Thyroid gland (tissue), 4 donors: ENCODE results near the gene GPC5. TPM values are rescaled to one million over a fixed set of nuclear protein-coding genes. Genes with fewer than 3 reads are reported as not detected.

ENCODE experiments used
- DNase-seq, 2 donors: peaks; one replicate each; pipeline ENCODE4 v3.0.0-alpha.2; 2019
- H3K27ac ChIP-seq, 3 donors: fragments of 200-600 bp; sonication (generic); 1 replicate in 2 of 3; 2 replicates in 1 of 3; pipeline ENCODE4 v1.5.1; 2016 to 2019; ENCODE audit warnings: mild to moderate bottlenecking in 1 of 3, moderate library complexity in 1 of 3
- H3K27me3 ChIP-seq: fragments of 200-600 bp; sonication (generic); one replicate; pipeline ENCODE4 v1.5.1; 2019
- H3K36me3 ChIP-seq, 2 donors: fragments of 200-600 bp; sonication (generic); one replicate each; pipeline ENCODE4 v1.5.1; 2016 to 2019
- H3K4me1 ChIP-seq, 2 donors: fragments of 200-600 bp; sonication (generic); one replicate each; pipeline ENCODE4 v1.5.1; 2017 to 2019
- H3K4me3 ChIP-seq, 3 donors: fragments of 200-600 bp; sonication (generic); replicated peaks in 1 of 3; 1 replicate in 2 of 3; 2 replicates in 1 of 3; pipeline ENCODE4 v1.5.1; 2016; ENCODE audit warnings: mild to moderate bottlenecking in 1 of 3
- H3K9me3 ChIP-seq: fragments of 200-600 bp; sonication (generic); one replicate; pipeline ENCODE4 v1.5.1; 2017
- CTCF ChIP-seq, 6 experiments: fragments of 200-600 bp in 3 of 6; fragments of 450-650 bp in 3 of 6; sonication (generic) in 3 of 6; IDR thresholded peaks; one replicate each; pipeline ENCODE4 v1.5.1; 2016 to 2019; ENCODE audit warnings: antibody characterized with exemption in 6 of 6, mild to moderate bottlenecking in 2 of 6, inconsistent platforms in 1 of 6, moderate library complexity in 1 of 6
- POLR2A ChIP-seq, 2 donors: fragments of 450-650 bp; IDR thresholded peaks; one replicate each; pipeline ENCODE4 v1.6.1; 2017; ENCODE audit warnings: antibody characterized with exemption in 2 of 2, mild to moderate bottlenecking in 2 of 2, moderate library complexity in 1 of 2
- WGBS, 2 donors: methylation state at CpG; one replicate each; pipeline ENCODE4 v1.1.5; 2017; 5-methylcytosine and 5-hydroxymethylcytosine counted together
- intact Hi-C: fragments of 100-400 bp; cut with DNase I; formaldehyde crosslinking; loops from one replicate; pipeline ENCODE4 v1.15.1; 2023
- total RNA-seq, 4 donors: library from RNA; depleted of rRNA; stranded (reverse); fragments of >200 nt; gene quantifications; one replicate each; pipeline ENCODE4 v1.2.3, GENCODE V29; 2016

Gene GPC5
- total RNA-seq, 4 donors from 2014 or later: 0.67 to 2.3 (median 1.3) TPM

GRCh38 chr13:91571681-91572080 is 173.3 kb downstream of the GPC5 start:
- TF ChIP-seq CTCF (IDR thresholded peaks at IDR 0.05) (no peak), POLR2A (IDR thresholded peaks at IDR 0.05) (no peak)
- Histone ChIP-seq H3K27me3 (no peaks in the 10 kb centered on the region), H3K36me3 (no peaks in the 10 kb centered on the region), H3K9me3 (no peaks in the 10 kb centered on the region), H3K4me1 (no peaks in the 10 kb centered on the region), H3K4me3 (no peak overlapping the region), H3K27ac (no peak overlapping the region)
- intact Hi-C loops: no loop called here
- 93% methylated on average over 5 of the region's 5 CpGs for WGBS, 2 donors
- DNase-seq: no peak

GRCh38 chr13:91572439-91572838 is 174.0 kb downstream of the GPC5 start:
- Histone ChIP-seq H3K27ac (no peak overlapping the region), H3K9me3 (no peaks in the 10 kb centered on the region), H3K4me1 (no peaks in the 10 kb centered on the region), H3K4me3 (no peak overlapping the region), H3K36me3 (no peaks in the 10 kb centered on the region), H3K27me3 (no peaks in the 10 kb centered on the region)
- intact Hi-C loops: no loop called here
- DNase-seq: no peak
- 79 to 96% methylated on average over 1 of the region's 1 CpG for WGBS, 2 donors
- TF ChIP-seq POLR2A (IDR thresholded peaks at IDR 0.05) (no peak), CTCF (IDR thresholded peaks at IDR 0.05) (no peak)

- H3K36me3 ChIP-seq: no peaks in the 10 kb centered on the region
- no peaks in the 10 kb centered on the region for H3K4me1 ChIP-seq
- TF ChIP-seq CTCF (IDR thresholded peaks at IDR 0.05) (no peak), POLR2A (IDR thresholded peaks at IDR 0.05) (no peak)
- DNase-seq: no peak
- intact Hi-C loops: no loop called here
- no peaks in the 10 kb centered on the region for H3K27me3 ChIP-seq
- no peak overlapping the region for H3K27ac ChIP-seq
- H3K4me3 ChIP-seq: no peak overlapping the region
- H3K9me3 ChIP-seq: no peaks in the 10 kb centered on the region
- WGBS, 2 donors: 87 to 90% methylated on average over 9 of the region's 9 CpGs
Observed at GRCh38 chr13:91572944-91573598, 174.7 kb downstream of the GPC5 start.

- Histone ChIP-seq H3K27ac (no peak overlapping the region), H3K9me3 (no peaks in the 10 kb centered on the region), H3K27me3 (no peaks in the 10 kb centered on the region), H3K36me3 (no peaks in the 10 kb centered on the region), H3K4me1 (no peaks in the 10 kb centered on the region), H3K4me3 (no peak overlapping the region)
- intact Hi-C loops: no loop called here
- TF ChIP-seq CTCF (IDR thresholded peaks at IDR 0.05) (no peak), POLR2A (IDR thresholded peaks at IDR 0.05) (no peak)
- DNase-seq: no peak
- 31 to 32% methylated on average over 1 of the region's 1 CpG for WGBS, 2 donors
Observed at GRCh38 chr13:91574766-91575165, 176.3 kb downstream of the GPC5 start.

- H3K27ac ChIP-seq: no peak overlapping the region
- no peaks in the 10 kb centered on the region for H3K9me3 ChIP-seq
- no peak for TF ChIP-seq POLR2A (IDR thresholded peaks at IDR 0.05)
- no peak overlapping the region for H3K4me3 ChIP-seq
- WGBS, 2 donors: 62 to 64% methylated on average over 2 of the region's 2 CpGs
- intact Hi-C loops: no loop called here
- no peaks in the 10 kb centered on the region for H3K36me3 ChIP-seq
- H3K4me1 ChIP-seq: no peaks in the 10 kb centered on the region
- DNase-seq: no peak
- H3K27me3 ChIP-seq: no peaks in the 10 kb centered on the region
Observed at GRCh38 chr13:91576590-91576989, 178.2 kb downstream of the GPC5 start.
